Large intestine (tissue), 3 donors: ENCODE results near the gene EXOC3. TPM values are rescaled to one million over a fixed set of nuclear protein-coding genes. Genes with fewer than 3 reads are reported as not detected.
A peak's percentile ranks its signal among the peaks of the same experiment; 100 is the strongest.
"Not testable (repeated sequence)": the region's sequence is repeated elsewhere in the genome, so short reads cannot be mapped to it uniquely, and the experiment has no call there.

Source experiments
- DNase-seq, 2 donors: peaks; one replicate each; pipeline versions ENCODE4 v3.0.0 to v3.0.0-alpha.2; 2013
- H3K27ac ChIP-seq: one replicate; pipeline ENCODE4 v1.5.1; 2013; ENCODE audit warnings: low read length
- H3K27me3 ChIP-seq: 2 replicates; pipeline ENCODE4 v1.6.1; 2013; ENCODE audit warnings: low read length; ENCODE audit not compliant: control insufficient read depth, insufficient read depth
- H3K36me3 ChIP-seq: 2 replicates; pipeline ENCODE4 v1.6.1; 2013; ENCODE audit warnings: low read length; ENCODE audit not compliant: control insufficient read depth, insufficient read depth
- H3K4me1 ChIP-seq: one replicate; pipeline ENCODE4 v1.6.1; 2013; ENCODE audit warnings: low read length; ENCODE audit not compliant: control insufficient read depth, insufficient read depth
- H3K4me3 ChIP-seq: one replicate; pipeline ENCODE4 v1.5.1; 2013; ENCODE audit warnings: low read length
- H3K9me3 ChIP-seq: one replicate; pipeline ENCODE4 v1.6.1; 2013; ENCODE audit warnings: mild to moderate bottlenecking, low read depth, low read length, moderate library complexity; ENCODE audit not compliant: control insufficient read depth
- WGBS: methylation state at CpG from one replicate; pipeline ENCODE4 v1.1.5; 2013; ENCODE audit warnings: low lambda C conversion rate; ENCODE audit not compliant: insufficient coverage; 5-methylcytosine and 5-hydroxymethylcytosine counted together
- polyA plus RNA-seq: library from polyadenylated mRNA; unstranded; fragments of 120-200 nt; gene quantifications from one replicate; pipeline ENCODE4 v1.2.1, GENCODE V29; 2013

Gene EXOC3
- polyA plus RNA-seq, 1 donor: 59.1 TPM

DNA sequence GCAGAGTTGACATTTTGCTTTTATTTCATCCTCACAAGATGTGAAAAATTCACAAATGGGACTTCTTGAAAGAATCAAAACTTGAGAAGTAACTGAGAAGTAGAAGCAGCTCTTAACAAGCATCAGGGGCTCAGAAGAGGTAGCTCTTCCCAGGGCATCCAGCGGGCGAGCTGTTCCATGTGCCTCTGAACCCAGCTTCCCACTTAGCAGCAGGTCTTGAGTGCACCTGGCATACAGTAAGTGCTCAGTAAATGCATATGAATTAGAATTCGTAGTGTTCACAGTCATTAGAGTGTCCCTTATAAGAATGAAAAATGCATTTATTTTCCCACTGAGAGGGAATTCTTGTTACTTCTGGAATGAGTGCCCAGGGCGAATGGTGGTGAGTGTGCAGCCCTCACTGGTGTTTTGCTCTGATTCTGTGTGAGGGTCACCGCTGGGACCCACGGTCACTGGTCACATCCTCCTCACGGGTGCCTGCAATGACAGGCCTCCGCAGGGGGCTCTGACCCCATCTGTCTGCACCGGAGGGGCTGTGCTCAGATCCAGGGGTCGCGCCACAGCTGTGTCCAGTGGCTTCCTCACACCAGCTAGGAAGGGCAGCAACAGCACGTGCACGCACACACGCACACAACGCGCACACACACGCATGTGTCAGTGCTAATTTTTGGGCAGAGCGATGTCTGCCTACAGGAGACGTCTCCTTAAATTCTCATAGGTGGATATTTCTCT lies 26.9 kb downstream of the EXOC3 start:
- peaks cover 8% of the 10 kb centered on the region for H3K9me3 ChIP-seq
- H3K36me3 ChIP-seq: peaks cover 41% of the 10 kb centered on the region
- H3K27me3 ChIP-seq: peaks cover 3% of the 10 kb centered on the region
- no peak overlapping the region for H3K27ac ChIP-seq
- no CpG with 5 or more reads among the region's 19 CpGs for WGBS
- no peak overlapping the region for H3K4me3 ChIP-seq
- DNase-seq: no peak
- H3K4me1 ChIP-seq: peaks cover 12% of the 10 kb centered on the region

DNA sequence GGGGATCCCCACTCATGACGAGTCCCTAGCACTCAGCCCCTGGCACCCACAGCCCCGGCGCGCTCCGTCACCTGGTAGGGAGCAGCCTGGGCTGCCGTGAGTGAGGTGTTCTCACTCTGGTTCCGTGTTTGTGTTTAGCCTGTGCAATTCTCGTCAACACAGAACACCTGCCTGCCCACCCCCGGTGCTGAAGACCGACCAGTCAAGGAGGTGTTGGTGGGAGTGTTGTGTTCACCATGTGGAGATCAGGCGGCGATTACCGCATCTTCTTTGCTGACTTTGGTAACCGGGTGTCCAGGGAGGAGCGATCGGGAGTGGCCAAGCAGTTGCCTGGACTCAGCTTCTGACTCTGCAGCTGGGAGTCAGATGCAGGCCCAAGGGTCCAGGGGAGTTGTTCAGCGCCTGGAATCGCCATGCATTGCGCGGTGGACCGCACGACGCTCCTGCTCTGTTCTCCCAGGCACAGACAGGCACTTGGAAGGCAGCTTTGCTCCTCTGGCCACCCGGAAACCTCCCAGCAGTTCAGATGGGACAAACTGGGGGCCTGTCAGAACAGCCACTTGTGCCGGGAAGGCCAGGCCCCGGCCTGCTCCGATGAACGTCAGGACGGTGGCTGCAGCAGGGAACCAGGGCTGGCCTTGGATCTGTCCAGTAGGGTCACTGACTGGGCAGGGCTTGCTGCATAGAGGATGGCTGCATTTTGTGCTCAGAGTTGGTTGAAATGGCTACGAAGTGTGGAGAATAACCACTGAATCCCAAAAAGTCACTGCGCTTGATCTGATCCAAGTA lies 28.2 kb downstream of the EXOC3 start:
- 60% methylated on average over 1 of the region's 31 CpGs for WGBS
- Histone ChIP-seq H3K4me1 (peaks cover 25% of the 10 kb centered on the region), H3K4me3 (no peak overlapping the region), H3K27ac (no peak overlapping the region), H3K36me3 (peaks cover 32% of the 10 kb centered on the region), H3K9me3 (peaks cover 5% of the 10 kb centered on the region), H3K27me3 (peaks cover 12% of the 10 kb centered on the region)
- DNase-seq: no peak

DNA sequence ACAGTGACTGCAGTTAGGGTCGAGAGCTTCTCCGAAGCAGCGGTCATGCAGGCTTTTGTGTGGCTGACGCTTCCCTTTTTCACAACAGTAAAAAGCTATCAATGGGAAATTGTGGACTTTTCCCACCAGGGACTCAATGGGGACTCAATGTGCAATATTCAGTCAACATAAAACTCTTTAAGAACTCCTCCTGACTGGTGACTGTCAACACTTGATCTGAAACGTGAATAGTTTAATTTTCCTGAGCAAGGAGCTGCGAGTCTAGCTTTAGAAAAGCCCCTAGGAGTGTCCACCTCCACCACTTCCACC lies 28.7 kb downstream of the EXOC3 start:
- H3K4me3 ChIP-seq: peak overlapping the region; percentile 64
- H3K27me3 ChIP-seq: peaks cover 18% of the 10 kb centered on the region
- peaks cover 33% of the 10 kb centered on the region for H3K36me3 ChIP-seq
- H3K27ac ChIP-seq: no peak overlapping the region
- DNase-seq: no peak
- H3K4me1 ChIP-seq: peaks cover 30% of the 10 kb centered on the region
- H3K9me3 ChIP-seq: peaks cover 10% of the 10 kb centered on the region
- WGBS: no CpG with 5 or more reads among the region's 6 CpGs

DNA sequence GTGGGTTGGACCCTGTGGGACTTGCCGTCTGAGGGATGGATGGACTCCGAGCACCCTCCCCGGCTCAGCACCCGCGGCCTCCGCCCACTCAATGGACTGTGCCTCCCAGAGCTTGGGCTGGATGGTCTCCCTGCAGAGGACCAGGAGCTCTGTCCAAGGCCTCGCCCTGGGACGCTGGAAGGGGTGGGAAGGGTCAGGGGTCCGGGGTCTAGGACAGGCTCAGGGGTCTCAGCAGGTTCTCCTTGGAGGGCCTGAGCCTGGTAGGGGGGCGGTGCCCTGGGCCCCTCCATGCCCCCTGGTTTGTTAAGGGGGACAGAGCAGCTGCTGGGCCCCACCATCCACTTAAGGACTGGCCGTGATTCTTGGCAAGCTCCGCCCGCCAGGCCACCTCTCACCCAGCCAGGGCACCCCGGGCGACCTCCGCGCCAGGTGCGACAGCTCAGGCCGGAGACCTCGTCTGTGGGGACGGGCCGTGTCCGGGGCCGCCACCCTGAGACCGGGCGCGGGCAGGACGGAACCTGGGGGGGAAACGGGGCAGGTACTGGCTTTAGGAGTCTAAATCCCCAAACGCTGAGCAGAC lies 29.2 kb downstream of the EXOC3 start:
- H3K36me3 ChIP-seq: peaks cover 32% of the 10 kb centered on the region
- H3K4me1 ChIP-seq: peaks cover 35% of the 10 kb centered on the region
- DNase-seq: no peak
- H3K4me3 ChIP-seq: peak overlapping the region; percentile 64
- H3K27me3 ChIP-seq: peaks cover 20% of the 10 kb centered on the region
- peaks cover 10% of the 10 kb centered on the region for H3K9me3 ChIP-seq
- WGBS: no CpG with 5 or more reads among the region's 30 CpGs
- peak overlapping the region; percentile 45 for H3K27ac ChIP-seq

DNA sequence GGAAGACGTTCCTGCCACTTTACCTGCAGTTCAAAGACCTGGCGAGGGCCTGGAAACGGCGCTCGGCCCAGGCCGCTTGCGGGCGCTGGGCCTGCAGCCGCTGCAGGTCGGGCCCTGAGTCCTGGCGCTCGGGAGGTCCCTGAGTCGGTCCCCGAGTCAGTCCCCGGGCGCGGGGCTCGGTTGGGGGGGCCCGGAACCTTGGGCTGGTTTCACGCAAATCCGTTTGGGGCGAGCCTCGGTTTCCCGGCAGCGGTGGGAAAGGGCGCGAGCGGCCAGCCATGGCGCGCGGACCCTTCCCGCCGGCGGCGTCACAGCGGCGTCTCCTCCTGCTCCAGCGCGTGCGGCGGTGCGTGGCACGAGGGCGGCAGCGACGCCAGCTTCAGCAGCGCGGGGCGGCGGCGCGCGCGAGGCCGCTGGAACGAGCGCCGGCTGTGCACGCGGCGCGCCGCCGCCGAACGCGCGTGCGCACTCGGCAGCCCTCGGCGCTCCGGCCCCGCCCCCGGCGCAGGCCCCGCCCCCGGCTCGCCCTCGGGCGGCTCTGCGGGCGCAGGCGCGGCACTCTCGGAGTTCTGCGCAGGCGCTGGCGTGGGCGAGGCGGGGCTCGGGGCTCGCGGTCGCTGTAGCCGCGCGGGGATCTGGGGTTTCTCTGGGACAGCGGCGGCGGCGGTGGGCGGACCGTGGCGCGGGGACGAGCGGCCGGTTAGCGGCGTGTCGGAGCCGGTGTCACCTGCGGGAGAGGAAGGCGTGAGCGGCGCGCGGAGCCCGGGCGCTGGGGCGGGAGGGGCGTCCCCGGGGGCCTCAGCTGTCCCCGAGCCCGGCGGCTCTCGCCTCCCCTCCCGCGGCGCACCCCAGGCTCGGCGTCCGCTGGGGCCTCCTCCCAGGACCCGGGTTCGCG lies 29.9 kb downstream of the EXOC3 start:
- Histone ChIP-seq H3K27ac (peak overlapping the region; percentile 83), H3K9me3 (peaks cover 10% of the 10 kb centered on the region), H3K4me1 (peaks cover 38% of the 10 kb centered on the region), H3K27me3 (peaks cover 20% of the 10 kb centered on the region), H3K36me3 (peaks cover 39% of the 10 kb centered on the region), H3K4me3 (peak overlapping the region; percentile 76)
- DNase-seq: peak; percentile 84 to 87
- WGBS: no CpG with 5 or more reads among the region's 137 CpGs

DNA sequence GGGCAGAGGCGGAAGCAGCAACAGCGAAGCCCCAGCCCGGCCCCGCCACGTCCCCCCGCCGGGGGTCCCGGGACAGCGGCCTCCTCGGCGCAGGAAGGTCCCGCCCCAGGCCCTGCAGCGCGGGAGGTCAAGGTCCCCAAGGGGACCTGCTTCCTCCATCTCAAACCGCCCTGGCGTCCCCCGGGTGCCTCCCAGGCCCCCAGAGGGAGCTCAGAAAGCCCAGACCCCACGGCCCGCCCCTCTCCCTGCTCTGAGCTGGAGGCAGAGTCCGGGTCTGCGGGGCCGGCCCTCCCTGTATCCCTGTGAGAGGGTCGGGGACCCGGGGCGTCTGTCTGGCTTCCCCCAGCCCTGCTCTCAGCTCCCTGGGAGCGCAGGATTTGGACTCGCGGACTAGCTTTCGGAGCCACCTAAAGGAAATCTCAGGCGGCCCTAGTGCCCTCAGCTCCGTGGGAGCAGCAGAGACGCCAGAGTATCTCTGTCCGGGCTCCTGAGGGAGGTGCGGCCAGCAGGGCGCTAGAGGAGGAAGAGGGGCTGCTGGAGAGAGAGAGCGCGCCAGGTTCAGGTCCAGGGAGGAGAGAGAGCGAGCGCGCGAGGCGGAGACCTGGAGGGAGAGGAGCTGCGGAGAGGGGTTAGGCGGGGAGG lies 30.7 kb downstream of the EXOC3 start:
- peak overlapping the region; percentile 76 for H3K4me3 ChIP-seq
- peaks cover 44% of the 10 kb centered on the region for H3K36me3 ChIP-seq
- peaks cover 38% of the 10 kb centered on the region for H3K4me1 ChIP-seq
- H3K9me3 ChIP-seq: peaks cover 10% of the 10 kb centered on the region
- peak; percentile 51 to 82 for DNase-seq
- WGBS: 0% methylated on average over 6 of the region's 44 CpGs
- H3K27me3 ChIP-seq: peaks cover 20% of the 10 kb centered on the region
- H3K27ac ChIP-seq: peak overlapping the region; percentile 83

DNA sequence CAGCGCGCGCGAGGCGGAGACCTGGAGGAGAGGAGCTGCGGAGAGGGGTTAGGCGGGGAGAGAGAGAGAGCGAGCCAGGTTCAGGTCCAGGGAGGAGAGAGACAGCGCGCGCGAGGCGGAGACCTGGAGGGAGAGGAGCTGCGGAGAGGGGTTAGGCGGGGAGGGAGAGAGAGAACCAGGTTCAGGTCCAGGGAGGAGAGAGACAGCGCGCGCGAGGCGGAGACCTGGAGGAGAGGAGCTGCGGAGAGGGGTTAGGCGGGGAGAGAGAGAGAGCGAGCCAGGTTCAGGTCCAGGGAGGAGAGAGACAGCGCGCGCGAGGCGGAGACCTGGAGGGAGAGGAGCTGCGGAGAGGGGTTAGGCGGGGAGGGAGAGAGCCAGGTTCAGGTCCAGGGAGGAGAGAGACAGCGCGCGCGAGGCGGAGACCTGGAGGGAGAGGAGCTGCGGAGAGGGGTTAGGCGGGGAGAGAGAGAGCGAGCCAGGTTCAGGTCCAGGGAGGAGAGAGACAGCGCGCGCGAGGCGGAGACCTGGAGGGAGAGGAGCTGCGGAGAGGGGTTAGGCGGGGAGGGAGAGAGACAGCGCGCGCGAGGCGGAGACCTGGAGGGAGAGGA lies 31.4 kb downstream of the EXOC3 start:
- H3K4me3 ChIP-seq: peak overlapping the region; percentile 76
- peak overlapping the region; percentile 83 for H3K27ac ChIP-seq
- H3K9me3 ChIP-seq: not testable (repeated sequence)
- peak in 1 of 2 donors; percentile 66 for DNase-seq
- WGBS: no CpG with 5 or more reads among the region's 50 CpGs
- peaks cover 20% of the 10 kb centered on the region for H3K27me3 ChIP-seq
- peaks cover 42% of the 10 kb centered on the region for H3K36me3 ChIP-seq
- peaks cover 38% of the 10 kb centered on the region for H3K4me1 ChIP-seq

DNA sequence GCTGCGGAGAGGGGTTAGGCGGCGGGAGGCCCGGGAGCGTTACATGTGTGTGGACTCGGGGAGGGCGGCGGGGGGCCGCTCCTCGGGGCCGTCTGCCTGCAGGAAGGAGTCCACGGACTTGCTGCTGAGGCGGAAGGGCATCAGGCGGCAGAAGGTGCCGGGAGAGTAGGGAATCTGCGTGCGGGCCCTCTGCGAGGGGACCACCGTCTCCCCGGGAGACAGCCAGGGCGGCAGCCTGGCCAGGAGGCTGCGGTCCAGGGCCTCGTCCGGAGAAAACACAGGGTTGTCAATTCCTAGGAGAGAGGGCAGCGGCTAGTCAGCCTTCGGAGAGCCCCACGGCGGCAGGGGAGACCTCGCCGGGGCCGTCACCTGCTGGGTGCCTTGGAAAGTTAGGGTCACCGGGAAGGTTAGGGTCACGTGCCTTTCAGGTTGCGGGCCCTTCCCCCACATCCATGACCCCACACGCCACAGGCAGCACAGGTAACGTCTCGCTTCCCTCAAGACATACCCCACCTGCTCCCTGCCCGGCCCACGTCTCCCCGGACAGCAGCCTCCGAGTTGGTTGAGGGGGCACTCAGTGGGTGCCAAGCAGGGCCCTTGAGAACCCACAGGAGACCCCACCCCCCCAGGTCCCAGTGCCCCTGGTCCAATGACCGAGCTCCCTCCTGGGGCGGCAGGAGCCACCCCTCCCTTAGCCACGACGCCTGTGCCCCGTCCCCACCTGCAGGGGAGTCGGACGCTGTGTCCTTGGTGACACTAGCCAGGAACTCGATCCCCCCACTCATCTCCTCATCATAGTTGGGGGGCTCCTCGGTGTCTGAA lies 32.1 kb downstream of the EXOC3 start:
- H3K27me3 ChIP-seq: peaks cover 20% of the 10 kb centered on the region
- H3K4me3 ChIP-seq: peak overlapping the region; percentile 76
- no CpG with 5 or more reads among the region's 50 CpGs for WGBS
- H3K36me3 ChIP-seq: peaks cover 46% of the 10 kb centered on the region
- peaks cover 38% of the 10 kb centered on the region for H3K4me1 ChIP-seq
- DNase-seq: peak in 1 of 2 donors; percentile 62
- peak overlapping the region; percentile 83 for H3K27ac ChIP-seq
- peaks cover 10% of the 10 kb centered on the region for H3K9me3 ChIP-seq

DNA sequence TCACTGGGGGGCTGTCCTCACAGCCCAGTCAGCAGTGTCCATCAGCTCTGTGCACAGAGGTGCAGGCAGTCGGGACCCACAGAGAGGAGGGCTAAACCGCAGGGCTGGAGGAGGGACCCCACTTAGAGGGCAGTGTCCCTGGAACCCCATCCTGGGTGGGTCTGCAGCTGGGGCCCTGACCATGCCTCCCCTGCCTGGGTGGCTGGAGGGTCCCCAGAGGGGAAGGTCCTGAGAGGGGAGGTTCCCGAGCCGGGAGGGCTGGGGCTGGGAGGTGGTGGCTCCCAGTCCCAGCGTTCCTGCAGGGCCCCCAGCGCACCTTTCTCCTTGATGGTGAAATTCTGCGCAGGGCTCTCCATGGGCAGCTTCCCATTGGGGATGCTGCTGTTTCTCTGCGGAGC lies 32.7 kb downstream of the EXOC3 start:
- Histone ChIP-seq H3K9me3 (peaks cover 10% of the 10 kb centered on the region), H3K27me3 (peaks cover 20% of the 10 kb centered on the region), H3K4me1 (peaks cover 38% of the 10 kb centered on the region), H3K4me3 (peak overlapping the region; percentile 76), H3K36me3 (peaks cover 47% of the 10 kb centered on the region), H3K27ac (no peak overlapping the region)
- no peak for DNase-seq
- WGBS: no CpG with 5 or more reads among the region's 8 CpGs
